ENCODE measurements around the gene OR13C8.

Gene OR13C8

GRCh38 chr9:104553261-104553660 lies 15.7 kb upstream of the OR13C8 start:
- intact Hi-C loops (cut with DNase I; ENCODE audit: low total_unique reads), result no loop called here
- TF ChIP-seq, protein P1, sequence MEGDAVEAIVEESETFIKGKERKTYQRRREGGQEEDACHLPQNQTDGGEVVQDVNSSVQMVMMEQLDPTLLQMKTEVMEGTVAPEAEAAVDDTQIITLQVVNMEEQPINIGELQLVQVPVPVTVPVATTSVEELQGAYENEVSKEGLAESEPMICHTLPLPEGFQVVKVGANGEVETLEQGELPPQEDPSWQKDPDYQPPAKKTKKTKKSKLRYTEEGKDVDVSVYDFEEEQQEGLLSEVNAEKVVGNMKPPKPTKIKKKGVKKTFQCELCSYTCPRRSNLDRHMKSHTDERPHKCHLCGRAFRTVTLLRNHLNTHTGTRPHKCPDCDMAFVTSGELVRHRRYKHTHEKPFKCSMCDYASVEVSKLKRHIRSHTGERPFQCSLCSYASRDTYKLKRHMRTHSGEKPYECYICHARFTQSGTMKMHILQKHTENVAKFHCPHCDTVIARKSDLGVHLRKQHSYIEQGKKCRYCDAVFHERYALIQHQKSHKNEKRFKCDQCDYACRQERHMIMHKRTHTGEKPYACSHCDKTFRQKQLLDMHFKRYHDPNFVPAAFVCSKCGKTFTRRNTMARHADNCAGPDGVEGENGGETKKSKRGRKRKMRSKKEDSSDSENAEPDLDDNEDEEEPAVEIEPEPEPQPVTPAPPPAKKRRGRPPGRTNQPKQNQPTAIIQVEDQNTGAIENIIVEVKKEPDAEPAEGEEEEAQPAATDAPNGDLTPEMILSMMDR (IDR thresholded peaks at IDR 0.05), result no peak

DNA sequence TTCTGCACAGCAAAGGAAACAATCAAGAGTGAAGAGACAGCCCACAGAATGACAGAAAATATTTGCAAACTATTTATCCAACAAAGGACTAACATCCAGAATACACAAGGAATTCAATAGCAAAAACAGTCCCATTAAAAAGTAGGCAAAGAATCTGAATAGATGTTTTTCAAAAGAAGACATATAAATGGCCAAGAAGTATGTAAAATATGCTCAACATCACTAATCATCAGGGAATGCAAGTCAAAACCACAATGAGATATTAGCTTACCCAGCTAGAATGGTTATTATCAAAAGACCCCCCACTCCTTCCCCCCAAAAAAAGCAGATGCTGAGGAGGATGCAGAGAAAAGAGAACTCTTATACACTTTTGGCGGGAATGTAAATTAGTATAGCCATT lies 13.4 kb upstream of the OR13C8 start:
- no peaks in the 10 kb centered on the region for H3K36me3 ChIP-seq
- intact Hi-C loops (cut with DNase I; ENCODE audit: low total_unique reads), result no loop called here
- no peak for DNase-seq

More at GRCh38 chr9:104553261-104553660, 15.7 kb upstream of the OR13C8 start:
- DNase-seq, result no peak
- Histone ChIP-seq H3K27me3 (no peaks in the 10 kb centered on the region), H3K9me3 (peaks cover 0 to 5% (median 0%) of the 10 kb centered on the region in 3 donors), H3K4me3 (no peak overlapping the region), H3K27ac (no peak overlapping the region), H3K4me1 (no peaks in the 10 kb centered on the region), H3K36me3 (no peaks in the 10 kb centered on the region)

DNA sequence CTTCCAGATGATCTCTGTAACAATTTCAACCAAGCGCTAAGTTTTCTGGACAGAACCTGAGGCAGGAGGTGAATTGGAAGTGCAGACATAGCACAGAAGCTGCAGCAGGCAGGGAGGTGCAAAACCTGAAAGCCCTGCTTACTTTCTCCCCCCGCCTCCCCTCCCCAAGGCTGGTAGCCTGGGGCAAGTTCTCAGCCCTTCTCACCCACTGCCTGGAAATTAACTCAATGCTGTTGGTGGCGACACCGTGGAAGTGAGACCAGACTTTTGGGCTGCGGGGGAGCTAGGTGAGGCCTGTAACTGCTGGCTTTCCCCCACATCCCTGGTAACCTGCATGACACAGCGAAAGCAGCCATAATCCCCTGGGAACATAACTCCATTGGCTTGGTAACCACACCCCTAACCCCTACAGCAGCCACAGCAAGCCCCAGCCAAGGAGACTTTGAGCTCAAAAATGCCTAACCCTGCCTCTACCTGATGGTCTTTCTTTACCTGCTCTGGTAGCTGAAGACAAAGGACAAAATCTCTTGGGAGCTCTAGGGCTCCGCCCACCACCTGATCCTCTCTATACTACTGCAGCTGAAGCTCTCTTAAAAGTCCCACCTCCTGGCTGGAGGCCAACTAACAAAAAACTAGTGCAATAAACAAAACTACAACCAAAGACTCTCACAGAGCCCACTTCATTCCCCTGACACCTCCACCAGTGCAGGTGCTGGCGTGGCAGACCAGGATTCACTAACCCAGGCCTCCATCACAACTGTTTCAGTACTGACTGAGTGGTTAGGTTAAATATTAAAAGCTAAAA lies 11.9 kb upstream of the OR13C8 start:
- Histone ChIP-seq H3K36me3 (no peaks in the 10 kb centered on the region), H3K4me3 (no peak overlapping the region), H3K9me3 (peaks cover 0 to 17% (median 0%) of the 10 kb centered on the region in 3 donors), H3K27ac (no peak overlapping the region), H3K27me3 (no peaks in the 10 kb centered on the region), H3K4me1 (no peaks in the 10 kb centered on the region)
- no peak for DNase-seq
- TF ChIP-seq, protein P1 (IDR thresholded peaks at IDR 0.05), result no peak
- intact Hi-C loops (cut with DNase I; ENCODE audit: low total_unique reads), result no loop called here

More for the DNA sequence above, 13.4 kb upstream of the OR13C8 start:
- no peak overlapping the region for H3K4me3 ChIP-seq
- no peaks in the 10 kb centered on the region for H3K27me3 ChIP-seq
- no peak overlapping the region for H3K27ac ChIP-seq
- TF ChIP-seq, protein P1 (IDR thresholded peaks at IDR 0.05), result no peak
- H3K4me1 ChIP-seq, result no peaks in the 10 kb centered on the region
- peaks cover 0 to 17% (median 0%) of the 10 kb centered on the region in 3 donors for H3K9me3 ChIP-seq

DNA sequence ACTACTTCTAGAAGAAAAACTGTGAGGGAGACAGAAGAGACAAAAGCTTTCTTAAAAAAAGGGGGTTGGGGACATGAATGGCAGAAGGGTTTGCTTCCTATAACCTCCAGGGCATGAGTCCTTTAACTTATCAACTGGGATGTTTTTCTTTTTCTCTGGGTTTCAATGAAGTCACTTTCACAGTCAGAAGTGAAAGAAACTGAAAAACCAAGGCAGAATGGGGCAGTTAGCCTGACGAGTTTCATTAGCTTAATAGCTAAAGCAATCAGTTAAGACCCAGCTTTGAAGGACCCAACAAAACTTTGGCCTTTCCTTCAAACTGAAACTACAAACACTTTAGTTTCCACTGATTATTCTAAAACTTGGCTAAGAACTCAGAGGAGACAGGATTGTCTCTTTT lies 4.6 kb upstream of the OR13C8 start:
- DNase-seq, result no peak
- intact Hi-C loops (cut with DNase I; ENCODE audit: low total_unique reads), result no loop called here
- TF ChIP-seq, protein P1 (IDR thresholded peaks at IDR 0.05), result no peak

GRCh38 chr9:104572612-104573011 lies 3.6 kb downstream of the OR13C8 start:
- intact Hi-C loops (cut with DNase I; ENCODE audit: low total_unique reads), result no loop called here
- TF ChIP-seq, protein P1 (IDR thresholded peaks at IDR 0.05), result no peak
- Histone ChIP-seq H3K27me3 (no peaks in the 10 kb centered on the region), H3K36me3 (no peaks in the 10 kb centered on the region), H3K4me1 (no peaks in the 10 kb centered on the region), H3K27ac (no peak overlapping the region), H3K9me3 (peaks cover 0 to 3% (median 0%) of the 10 kb centered on the region in 3 donors), H3K4me3 (no peak overlapping the region)
- no peak for DNase-seq

More for the DNA sequence above, 4.6 kb upstream of the OR13C8 start:
- Histone ChIP-seq H3K4me3 (no peak overlapping the region), H3K9me3 (peaks cover 0 to 1% (median 0%) of the 10 kb centered on the region in 3 donors), H3K27me3 (no peaks in the 10 kb centered on the region), H3K27ac (no peak overlapping the region), H3K36me3 (no peaks in the 10 kb centered on the region), H3K4me1 (no peaks in the 10 kb centered on the region)
